ENCODE measurements around the gene RNF103. TPM values are rescaled to one million over a fixed set of nuclear protein-coding genes. Genes with fewer than 3 reads are reported as not detected.
A peak's percentile ranks its signal among the peaks of the same experiment; 100 is the strongest.
"Not testable (repeated sequence)": the region's sequence is repeated elsewhere in the genome, so short reads cannot be mapped to it uniquely, and the experiment has no call there.

RNF103 gene
- total RNA-seq, 2 experiments from 2014 or later = 8.7 to 9.9 TPM

GRCh38 chr2:86592547-86593230 lies 31.0 kb downstream of the RNF103 start:
- no peaks in the 10 kb centered on the region for H3K4me1 Mint-ChIP-seq (ENCODE audit: low read depth)
- no peak overlapping the region for H3K4me3 Mint-ChIP-seq
- H3K27me3 Mint-ChIP-seq (ENCODE audit: low read depth) = peaks cover 21% of the 10 kb centered on the region
- ATAC-seq = no peak
- H3K9me3 Mint-ChIP-seq (ENCODE audit: insufficient read depth) = no peaks in the 10 kb centered on the region
- H3K36me3 Mint-ChIP-seq (ENCODE audit: low read depth) = no peaks in the 10 kb centered on the region
- ChIA-PET POLR2A (interaction anchor here (1.0 kb wide), 1 partner anchor 152 kb away, joined by 3 read pairs; the partner anchor contains the start of gene KDM3A), CTCF (interaction anchor here (1.1 to 1.7 kb wide), 2 partner anchors 8 to 18 kb away, joined by 3 to 4 read pairs; no protein-coding TSS in a partner anchor)
- H3K27ac Mint-ChIP-seq = no peak overlapping the region
- no peak for DNase-seq

DNA sequence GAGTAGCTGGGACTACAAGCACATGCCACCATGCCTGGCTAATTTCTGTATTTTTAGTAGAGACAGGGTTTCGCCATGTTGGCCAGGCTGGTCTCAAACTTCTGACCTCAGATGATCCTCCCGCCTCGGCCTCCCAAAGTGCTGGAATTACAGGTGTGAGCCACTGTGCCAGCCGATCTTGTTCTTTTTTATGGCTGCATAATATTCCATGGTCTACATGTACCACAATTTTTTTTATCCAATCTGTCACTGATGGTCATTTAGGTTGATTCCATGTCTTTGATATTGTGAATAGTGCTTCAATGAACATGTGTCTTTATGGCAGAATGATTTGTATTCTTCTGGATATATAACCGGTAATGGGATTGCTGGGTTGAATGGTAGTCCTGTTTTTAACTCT lies 34.0 kb downstream of the RNF103 start:
- H3K27ac Mint-ChIP-seq; H3K4me1 Mint-ChIP-seq (ENCODE audit: low read depth); H3K9me3 Mint-ChIP-seq (ENCODE audit: insufficient read depth); H3K4me3 Mint-ChIP-seq; ATAC-seq; H3K36me3 Mint-ChIP-seq (ENCODE audit: low read depth); DNase-seq; POLR2A ChIA-PET; CTCF ChIA-PET: not testable (repeated sequence)
- H3K27me3 Mint-ChIP-seq (ENCODE audit: low read depth) = peaks cover 19% of the 10 kb centered on the region

- peak overlapping the region; percentile 80 for H3K27ac Mint-ChIP-seq
- H3K9me3 Mint-ChIP-seq (ENCODE audit: insufficient read depth) = peaks cover 5% of the 10 kb centered on the region
- ChIA-PET POLR2A (interaction anchor here (1.2 to 3.0 kb wide), 3 partner anchors 22 to 143 kb away, joined by 4 to 16 read pairs (median 6); partner anchors contain the start of genes CHMP3 and KDM3A), CTCF (interaction anchor here (0.6 to 0.9 kb wide), 3 partner anchors 8 to 181 kb away, joined by 3 read pairs; no protein-coding TSS in a partner anchor)
- H3K27me3 Mint-ChIP-seq (ENCODE audit: low read depth) = peaks cover 4% of the 10 kb centered on the region
- DNase-seq (no peak), ATAC-seq (peak; percentile 67)
- H3K4me3 Mint-ChIP-seq = no peak overlapping the region
- peaks cover 7% of the 10 kb centered on the region for H3K36me3 Mint-ChIP-seq (ENCODE audit: low read depth)
- H3K4me1 Mint-ChIP-seq (ENCODE audit: low read depth) = peaks cover 7% of the 10 kb centered on the region
Observed at GRCh38 chr2:86584151-86584913, 39.3 kb downstream of the RNF103 start.

GRCh38 chr2:86580560-86580959 lies 43.1 kb downstream of the RNF103 start:
- H3K9me3 Mint-ChIP-seq (ENCODE audit: insufficient read depth) = peaks cover 5% of the 10 kb centered on the region
- ATAC-seq (no peak), DNase-seq (no peak)
- peaks cover 7% of the 10 kb centered on the region for H3K36me3 Mint-ChIP-seq (ENCODE audit: low read depth)
- no peak overlapping the region for H3K4me3 Mint-ChIP-seq
- POLR2A ChIA-PET = no interaction called here
- H3K4me1 Mint-ChIP-seq (ENCODE audit: low read depth) = peaks cover 7% of the 10 kb centered on the region
- CTCF ChIA-PET = no interaction called here
- no peaks in the 10 kb centered on the region for H3K27me3 Mint-ChIP-seq (ENCODE audit: low read depth)
- no peak overlapping the region for H3K27ac Mint-ChIP-seq

DNA sequence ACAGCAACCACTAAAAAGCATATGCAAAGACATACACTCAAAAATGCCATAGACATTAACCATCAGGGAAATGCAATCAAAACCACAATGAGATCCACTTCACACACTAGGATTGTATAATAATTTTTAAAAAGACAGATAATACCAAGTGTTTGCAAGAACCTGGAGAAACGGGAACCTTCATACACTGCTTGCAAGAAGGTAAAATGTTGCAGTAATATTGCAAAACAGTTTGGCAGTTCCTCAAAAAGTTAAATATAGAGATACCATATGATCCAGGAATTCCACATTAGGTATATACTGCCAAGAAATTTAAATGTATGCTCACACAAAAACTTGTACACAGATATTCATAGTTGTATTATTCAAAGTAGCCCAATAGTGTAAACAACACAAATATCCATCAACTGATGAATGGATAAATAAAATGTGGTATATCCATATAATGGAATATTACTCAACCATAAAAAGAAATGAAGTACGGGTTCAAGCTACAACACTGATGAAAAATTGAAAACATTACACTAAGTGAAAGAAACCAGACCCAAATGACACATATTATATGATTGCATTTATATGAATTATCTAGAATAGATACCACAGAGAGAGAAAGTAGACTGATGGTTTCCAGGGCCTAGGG lies 45.7 kb downstream of the RNF103 start:
- no peak overlapping the region for H3K27ac Mint-ChIP-seq
- no peaks in the 10 kb centered on the region for H3K4me1 Mint-ChIP-seq (ENCODE audit: low read depth)
- ChIA-PET CTCF (no interaction called here), POLR2A (no interaction called here)
- H3K27me3 Mint-ChIP-seq (ENCODE audit: low read depth) = no peaks in the 10 kb centered on the region
- no peak overlapping the region for H3K4me3 Mint-ChIP-seq
- ATAC-seq (no peak), DNase-seq (no peak)
- H3K36me3 Mint-ChIP-seq (ENCODE audit: low read depth) = peaks cover 5% of the 10 kb centered on the region
- peaks cover 5% of the 10 kb centered on the region for H3K9me3 Mint-ChIP-seq (ENCODE audit: insufficient read depth)

DNA sequence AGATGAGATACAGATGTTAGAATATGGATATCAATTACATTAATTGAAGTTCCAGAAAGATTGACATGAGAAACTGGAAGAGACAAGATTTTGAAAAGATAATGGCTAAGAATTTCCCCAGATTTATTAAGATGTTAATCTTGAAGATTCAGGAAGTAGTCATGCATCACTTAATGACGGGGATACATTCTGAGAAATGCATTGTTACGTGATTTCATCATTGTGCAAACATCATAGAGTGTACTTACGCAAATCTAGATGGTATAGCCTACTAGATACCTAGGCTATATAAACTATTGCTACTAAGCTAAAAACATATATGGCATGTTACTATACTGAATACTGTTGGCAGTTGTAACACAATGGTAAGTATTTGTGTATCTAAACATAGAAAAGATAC lies 53.6 kb downstream of the RNF103 start:
- Mint-ChIP-seq H3K27ac (no peak overlapping the region), H3K36me3 (ENCODE audit: low read depth) (no peaks in the 10 kb centered on the region), H3K9me3 (ENCODE audit: insufficient read depth) (no peaks in the 10 kb centered on the region), H3K4me3 (no peak overlapping the region), H3K4me1 (ENCODE audit: low read depth) (no peaks in the 10 kb centered on the region), H3K27me3 (ENCODE audit: low read depth) (no peaks in the 10 kb centered on the region)
- ATAC-seq (no peak), DNase-seq (no peak)
- CTCF ChIA-PET = no interaction called here
- POLR2A ChIA-PET = no interaction called here

DNA sequence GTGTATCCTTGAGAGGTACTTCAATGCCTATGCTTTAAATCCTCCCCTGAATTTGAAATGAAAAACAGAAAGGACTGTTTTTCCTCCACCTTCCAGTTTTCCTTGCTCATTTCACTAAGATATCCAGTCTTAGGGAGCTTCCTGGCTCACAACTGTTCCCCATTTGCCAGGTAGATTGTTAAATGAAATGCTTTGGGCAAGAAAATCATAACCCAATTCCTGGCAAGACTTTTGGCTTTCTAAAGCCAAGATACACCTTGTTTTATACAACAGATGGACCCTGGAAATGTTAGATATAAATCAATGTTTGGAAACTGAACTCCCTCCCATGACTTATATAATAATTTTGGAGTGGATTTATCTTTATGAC lies 56.9 kb downstream of the RNF103 start:
- no peak for ATAC-seq
- Mint-ChIP-seq H3K4me3 (no peak overlapping the region), H3K27me3 (ENCODE audit: low read depth) (no peaks in the 10 kb centered on the region), H3K9me3 (ENCODE audit: insufficient read depth) (no peaks in the 10 kb centered on the region), H3K36me3 (ENCODE audit: low read depth) (peaks cover 13% of the 10 kb centered on the region), H3K27ac (no peak overlapping the region), H3K4me1 (ENCODE audit: low read depth) (peaks cover 18% of the 10 kb centered on the region)
- ChIA-PET CTCF (interaction anchor here (1.1 kb wide), 1 partner anchor 51 kb away, joined by 3 read pairs; no protein-coding TSS in a partner anchor), POLR2A (no interaction called here)
- no peak for DNase-seq

- Mint-ChIP-seq H3K27me3 (ENCODE audit: low read depth) (no peaks in the 10 kb centered on the region), H3K27ac (no peak overlapping the region), H3K36me3 (ENCODE audit: low read depth) (peaks cover 19% of the 10 kb centered on the region), H3K4me3 (no peak overlapping the region), H3K4me1 (ENCODE audit: low read depth) (peaks cover 23% of the 10 kb centered on the region), H3K9me3 (ENCODE audit: insufficient read depth) (no peaks in the 10 kb centered on the region)
- ATAC-seq (no peak), DNase-seq (no peak)
- POLR2A ChIA-PET = interaction anchor here (0.6 kb wide), 1 partner anchor 68 kb away, joined by 3 read pairs; no protein-coding TSS in a partner anchor
- CTCF ChIA-PET = interaction anchor here (1.1 kb wide), 1 partner anchor 52 kb away, joined by 3 read pairs; no protein-coding TSS in a partner anchor
Observed at GRCh38 chr2:86566158-86566820, 57.4 kb downstream of the RNF103 start.

- no peaks in the 10 kb centered on the region for H3K9me3 Mint-ChIP-seq (ENCODE audit: insufficient read depth)
- H3K4me1 Mint-ChIP-seq (ENCODE audit: low read depth) = peaks cover 34% of the 10 kb centered on the region
- ChIA-PET CTCF (interaction anchor here (0.8 to 1.0 kb wide), 2 partner anchors 12 to 20 kb away, joined by 3 to 4 read pairs; no protein-coding TSS in a partner anchor), POLR2A (interaction anchor here (0.8 to 2.0 kb wide), 4 partner anchors 59 to 368 kb away, joined by 3 to 7 read pairs (median 5); partner anchors contain the start of genes IMMT and KDM3A)
- DNase-seq = no peak
- no peaks in the 10 kb centered on the region for H3K27me3 Mint-ChIP-seq (ENCODE audit: low read depth)
- peak overlapping the region; percentile 95 for H3K4me3 Mint-ChIP-seq
- H3K36me3 Mint-ChIP-seq (ENCODE audit: low read depth) = peaks cover 34% of the 10 kb centered on the region
- peak overlapping the region; percentile 99 for H3K27ac Mint-ChIP-seq
- no peak for ATAC-seq
Observed at GRCh38 chr2:86563650-86564061, 60.0 kb downstream of the RNF103 start.

- peaks cover 34% of the 10 kb centered on the region for H3K4me1 Mint-ChIP-seq (ENCODE audit: low read depth)
- no peaks in the 10 kb centered on the region for H3K9me3 Mint-ChIP-seq (ENCODE audit: insufficient read depth)
- peak within 1 kb of the TSS; percentile 95 for H3K4me3 Mint-ChIP-seq
- ChIA-PET CTCF (interaction anchor here (0.8 to 1.3 kb wide), 3 partner anchors 12 to 59 kb away, joined by 3 to 4 read pairs (median 4); no protein-coding TSS in a partner anchor), POLR2A (interaction anchor here (0.8 to 2.7 kb wide), 7 partner anchors 10 to 368 kb away, joined by 3 to 16 read pairs (median 7); partner anchors contain the start of genes IMMT, KDM3A and MRPL35)
- no peaks in the 10 kb centered on the region for H3K27me3 Mint-ChIP-seq (ENCODE audit: low read depth)
- H3K36me3 Mint-ChIP-seq (ENCODE audit: low read depth) = peaks cover 39% of the 10 kb centered on the region
- H3K27ac Mint-ChIP-seq = peak within 1 kb of the TSS; percentile 99
- ATAC-seq (peak; percentile 91), DNase-seq (peak; percentile 97)
Observed at GRCh38 chr2:86562922-86563649, 60.6 kb downstream of the RNF103 start, which contains the start of gene CHMP3. Gene CHMP3, minus strand, starts transcription at chr2:86563443. Its CDS starts 95 bp downstream, at chr2:86563348.

Data from activated CD8-positive, alpha-beta T cell treated with anti-CD3 and anti-CD28 coated beads, Interleukin-2, amount 10 ng/mL, durations not matched to agents 7 days and 5 days (primary cell).